ENCODE data around the gene TP53RK. TPM values are rescaled to one million over a fixed set of nuclear protein-coding genes. Genes with fewer than 3 reads are reported as not detected.

TP53RK gene
- total and polyA plus RNA-seq, 9 donors, result 7.7 to 17.5 (median 13.4) TPM

DNA sequence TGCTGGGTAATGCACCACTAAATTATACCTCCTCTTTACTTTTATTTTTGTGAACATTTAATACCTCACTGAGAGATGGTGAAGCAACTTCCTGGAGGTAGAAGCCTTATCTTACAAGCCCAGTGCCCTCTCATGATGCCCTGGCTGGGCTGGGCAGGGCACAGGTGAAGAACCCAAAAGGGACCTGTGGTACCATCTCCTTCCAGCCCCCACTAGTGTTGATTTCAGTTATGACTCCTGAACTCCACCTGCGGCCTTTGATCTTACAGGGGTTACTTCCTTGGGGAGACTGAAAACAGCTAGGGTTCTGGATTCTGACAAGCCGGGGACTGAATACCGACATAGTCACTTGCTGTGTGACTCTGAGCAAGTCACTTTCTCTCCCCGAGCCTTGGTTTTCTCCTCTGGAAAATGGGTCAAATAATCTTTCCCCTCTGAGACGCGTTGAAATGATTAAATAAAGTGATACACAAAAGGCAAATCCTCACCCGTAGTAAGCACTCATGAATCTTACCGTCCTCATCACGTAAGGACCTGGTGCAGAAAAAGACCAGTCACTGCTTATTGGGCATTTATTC, 39.2 kb downstream of the TP53RK start:
- no peak for DNase-seq
- no peak overlapping the region for H3K4me3 ChIP-seq
- intact Hi-C loops (cut with DNase I), result no loop called here
- no peaks in the 10 kb centered on the region for H3K27me3 ChIP-seq
- H3K4me1 ChIP-seq (ENCODE audit: insufficient read depth), result peaks cover 4% of the 10 kb centered on the region
- 93% methylated on average over 9 of the region's 9 CpGs for WGBS, 3 donors
- H3K27ac ChIP-seq, result no peak overlapping the region
- H3K9me3 ChIP-seq, result no peaks in the 10 kb centered on the region
- no peak for TF ChIP-seq EP300 (IDR thresholded peaks at IDR 0.05)
- TF ChIP-seq POLR2A (IDR thresholded peaks at IDR 0.05), result no peak
- TF ChIP-seq, protein P1, sequence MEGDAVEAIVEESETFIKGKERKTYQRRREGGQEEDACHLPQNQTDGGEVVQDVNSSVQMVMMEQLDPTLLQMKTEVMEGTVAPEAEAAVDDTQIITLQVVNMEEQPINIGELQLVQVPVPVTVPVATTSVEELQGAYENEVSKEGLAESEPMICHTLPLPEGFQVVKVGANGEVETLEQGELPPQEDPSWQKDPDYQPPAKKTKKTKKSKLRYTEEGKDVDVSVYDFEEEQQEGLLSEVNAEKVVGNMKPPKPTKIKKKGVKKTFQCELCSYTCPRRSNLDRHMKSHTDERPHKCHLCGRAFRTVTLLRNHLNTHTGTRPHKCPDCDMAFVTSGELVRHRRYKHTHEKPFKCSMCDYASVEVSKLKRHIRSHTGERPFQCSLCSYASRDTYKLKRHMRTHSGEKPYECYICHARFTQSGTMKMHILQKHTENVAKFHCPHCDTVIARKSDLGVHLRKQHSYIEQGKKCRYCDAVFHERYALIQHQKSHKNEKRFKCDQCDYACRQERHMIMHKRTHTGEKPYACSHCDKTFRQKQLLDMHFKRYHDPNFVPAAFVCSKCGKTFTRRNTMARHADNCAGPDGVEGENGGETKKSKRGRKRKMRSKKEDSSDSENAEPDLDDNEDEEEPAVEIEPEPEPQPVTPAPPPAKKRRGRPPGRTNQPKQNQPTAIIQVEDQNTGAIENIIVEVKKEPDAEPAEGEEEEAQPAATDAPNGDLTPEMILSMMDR (IDR thresholded peaks at IDR 0.05), result no peak
- no peaks in the 10 kb centered on the region for H3K36me3 ChIP-seq

DNA sequence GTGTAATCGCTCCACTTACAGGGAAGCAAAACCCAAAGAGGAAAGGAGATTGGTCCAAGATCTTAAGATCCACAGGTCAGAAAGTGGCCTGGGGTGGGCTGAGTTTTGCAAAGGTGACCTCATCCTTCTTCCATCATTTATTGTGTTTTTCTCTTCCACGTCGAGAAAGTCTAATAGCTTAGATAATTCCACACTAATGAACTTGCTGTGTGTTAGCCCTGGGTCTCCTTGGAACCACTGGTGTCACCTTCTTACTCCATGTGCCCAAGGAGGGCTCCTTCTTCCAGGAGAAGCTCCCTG, 39.6 kb downstream of the TP53RK start:
- Histone ChIP-seq H3K27ac (no peak overlapping the region), H3K4me3 (no peak overlapping the region), H3K4me1 (ENCODE audit: insufficient read depth) (peaks cover 4% of the 10 kb centered on the region), H3K27me3 (no peaks in the 10 kb centered on the region), H3K36me3 (no peaks in the 10 kb centered on the region), H3K9me3 (no peaks in the 10 kb centered on the region)
- DNase-seq, result no peak
- intact Hi-C loops (cut with DNase I), result no loop called here
- TF ChIP-seq POLR2A (IDR thresholded peaks at IDR 0.05), result no peak
- TF ChIP-seq, protein P1 (IDR thresholded peaks at IDR 0.05), result no peak
- no peak for TF ChIP-seq EP300 (IDR thresholded peaks at IDR 0.05)
- WGBS, 3 donors, result 45 to 55% (median 49%) methylated on average over 3 of the region's 3 CpGs

DNA sequence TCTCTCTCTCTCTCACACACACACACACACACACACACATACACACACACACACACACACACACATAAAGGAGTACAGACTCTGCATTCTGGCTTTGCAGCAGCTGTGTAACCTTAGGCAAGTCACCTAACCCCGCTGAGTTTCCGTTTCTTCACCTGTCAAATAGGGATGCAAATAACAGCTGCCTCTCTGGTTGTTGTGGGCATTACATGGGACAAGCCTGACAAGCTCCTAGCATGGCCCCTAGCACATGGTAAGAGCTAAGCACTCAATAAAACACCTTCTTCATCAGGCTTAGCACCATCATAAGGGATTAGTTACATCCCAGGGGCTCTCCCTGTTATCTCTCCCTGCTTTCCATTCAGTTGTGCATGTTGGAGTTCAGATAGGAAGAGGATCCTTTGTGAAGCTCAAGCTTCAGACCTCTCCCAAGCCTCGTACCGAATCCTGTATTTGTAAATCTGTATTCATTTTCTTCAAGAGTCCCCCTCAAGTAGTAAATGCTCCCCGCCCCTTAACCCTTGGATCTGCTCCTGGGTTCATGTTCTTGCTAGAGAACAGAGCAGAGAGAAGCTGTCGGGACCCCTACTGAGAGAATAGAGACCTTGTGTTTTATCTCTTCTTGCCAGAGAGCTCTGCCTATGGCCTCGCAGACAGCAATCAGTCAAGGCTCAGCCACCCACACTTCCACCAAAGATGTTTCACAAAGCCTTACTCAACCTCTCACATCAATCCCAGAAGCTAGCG, 40.2 kb downstream of the TP53RK start:
- WGBS, 3 donors, result 68 to 75% (median 69%) methylated on average over 8 of the region's 8 CpGs
- no peaks in the 10 kb centered on the region for H3K27me3 ChIP-seq
- H3K27ac ChIP-seq, result no peak overlapping the region
- no peak overlapping the region for H3K4me3 ChIP-seq
- H3K9me3 ChIP-seq, result no peaks in the 10 kb centered on the region
- intact Hi-C loops (cut with DNase I), result no loop called here
- TF ChIP-seq, protein P1 (IDR thresholded peaks at IDR 0.05), result no peak
- TF ChIP-seq POLR2A (IDR thresholded peaks at IDR 0.05) (no peak), EP300 (IDR thresholded peaks at IDR 0.05) (no peak)
- H3K4me1 ChIP-seq (ENCODE audit: insufficient read depth), result peaks cover 4% of the 10 kb centered on the region
- no peaks in the 10 kb centered on the region for H3K36me3 ChIP-seq
- DNase-seq, result no peak

DNA sequence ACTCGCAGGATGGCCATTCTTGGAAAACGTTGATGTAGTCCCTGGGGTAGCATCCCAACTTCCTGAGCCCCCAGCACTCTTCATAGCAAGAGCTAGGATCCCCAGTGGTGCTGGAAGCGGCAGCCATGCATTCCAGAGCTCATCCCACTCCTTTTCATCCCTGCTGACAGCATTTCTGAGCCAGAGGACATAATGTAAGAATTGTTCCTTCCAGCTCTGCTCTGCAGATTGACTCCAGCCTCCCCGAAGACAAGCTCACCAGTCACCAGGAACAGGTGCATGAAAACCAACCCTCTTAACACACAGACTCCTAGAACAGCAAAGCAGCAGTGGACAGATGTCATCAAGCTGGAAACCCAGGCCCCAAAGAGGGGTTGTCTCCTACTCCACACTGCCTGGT, 41.8 kb downstream of the TP53RK start:
- intact Hi-C loops (cut with DNase I), result no loop called here
- no peaks in the 10 kb centered on the region for H3K27me3 ChIP-seq

More for the DNA sequence above, 41.8 kb downstream of the TP53RK start:
- TF ChIP-seq, protein P1 (IDR thresholded peaks at IDR 0.05), result no peak
- no peak for TF ChIP-seq POLR2A (IDR thresholded peaks at IDR 0.05)
- no peak for TF ChIP-seq EP300 (IDR thresholded peaks at IDR 0.05)
- H3K36me3 ChIP-seq, result no peaks in the 10 kb centered on the region
- no peak overlapping the region for H3K27ac ChIP-seq
- H3K9me3 ChIP-seq, result no peaks in the 10 kb centered on the region
- peaks cover 4% of the 10 kb centered on the region for H3K4me1 ChIP-seq (ENCODE audit: insufficient read depth)
- 36 to 55% (median 36%) methylated on average over 4 of the region's 4 CpGs for WGBS, 3 donors
- no peak overlapping the region for H3K4me3 ChIP-seq
- DNase-seq, result no peak
